Liver (tissue), 9 donors: ENCODE results near the gene CCR9. TPM values are rescaled to one million over a fixed set of nuclear protein-coding genes. Genes with fewer than 3 reads are reported as not detected.

Experiments
- DNase-seq: peaks from one replicate; pipeline ENCODE4 v3.0.0-alpha.2; 2017; ENCODE audit warnings: low spot score
- H3K27ac ChIP-seq, 2 donors: one replicate each; pipeline ENCODE4 v1.7.0; 2013; ENCODE audit warnings: inconsistent platforms in 2 of 2, low read length in 2 of 2, control low read depth in 1 of 2, low read depth in 1 of 2, mild to moderate bottlenecking in 1 of 2
- H3K27me3 ChIP-seq, 4 donors: one replicate each; pipeline versions ENCODE4 v1.6.1 to v1.7.0; 2013; ENCODE audit warnings: low read length in 3 of 4, inconsistent platforms in 1 of 4, mild to moderate bottlenecking in 1 of 4, moderate library complexity in 1 of 4; ENCODE audit not compliant: control insufficient read depth in 4 of 4, insufficient read depth in 4 of 4
- H3K36me3 ChIP-seq, 4 donors: one replicate each; pipeline versions ENCODE4 v1.6.1 to v1.7.0; 2013; ENCODE audit warnings: low read length in 3 of 4, mild to moderate bottlenecking in 3 of 4, low read depth in 1 of 4, moderate library complexity in 1 of 4; ENCODE audit not compliant: control insufficient read depth in 4 of 4, insufficient read depth in 3 of 4
- H3K4me1 ChIP-seq, 4 donors: one replicate each; pipeline versions ENCODE4 v1.6.1 to v1.7.0; 2013; ENCODE audit warnings: low read length in 3 of 4, mild to moderate bottlenecking in 3 of 4, moderate library complexity in 1 of 4; ENCODE audit not compliant: control insufficient read depth in 4 of 4, insufficient read depth in 4 of 4
- H3K4me3 ChIP-seq, 3 donors: one replicate each; pipeline versions ENCODE4 v1.6.1 to v1.7.0; 2013; ENCODE audit warnings: low read length in 3 of 3, control low read depth in 1 of 3, low read depth in 1 of 3, mild to moderate bottlenecking in 1 of 3
- H3K9ac ChIP-seq, 2 donors: one replicate each; pipeline ENCODE4 v1.7.0; 2013; ENCODE audit warnings: low read length in 2 of 2, mild to moderate bottlenecking in 2 of 2, moderate library complexity in 2 of 2, control low read depth in 1 of 2, low read depth in 1 of 2
- H3K9me3 ChIP-seq, 4 donors: one replicate each; pipeline versions ENCODE4 v1.6.1 to v1.7.0; 2013; ENCODE audit warnings: low read length in 3 of 4; ENCODE audit not compliant: control insufficient read depth in 4 of 4
- ATF3 ChIP-seq: IDR thresholded peaks from 2 replicates; pipeline ENCODE4 v1.6.1; 2016; ENCODE audit warnings: antibody characterized with exemption
- EGR1 ChIP-seq, 2 donors: IDR thresholded peaks; 2 replicates each; pipeline ENCODE4 v1.6.1; 2016 to 2018; ENCODE audit warnings: antibody characterized with exemption in 2 of 2, low read depth in 2 of 2
- FOXA1 ChIP-seq: IDR thresholded peaks from 2 replicates; pipeline ENCODE4 v1.6.1; 2016; ENCODE audit warnings: antibody characterized with exemption
- FOXA2 ChIP-seq: IDR thresholded peaks from 2 replicates; pipeline ENCODE4 v1.6.1; 2016; ENCODE audit warnings: antibody characterized with exemption
- GABPA ChIP-seq, 2 donors: IDR thresholded peaks in 1 of 2; conservative IDR thresholded peaks in 1 of 2; 2 replicates each; pipeline ENCODE4 v1.6.1; 2016; ENCODE audit warnings: antibody characterized with exemption in 2 of 2, mild to moderate bottlenecking in 1 of 2, moderate library complexity in 1 of 2
- HNF4A ChIP-seq, 2 donors: conservative IDR thresholded peaks; 2 replicates each; pipeline ENCODE4 v1.6.1; 2016; ENCODE audit warnings: antibody characterized with exemption in 2 of 2, mild to moderate bottlenecking in 2 of 2
- HNF4G ChIP-seq: IDR thresholded peaks from 2 replicates; pipeline ENCODE4 v1.6.1; 2016; ENCODE audit warnings: antibody characterized with exemption
- JUND ChIP-seq, 2 donors: IDR thresholded peaks; 2 replicates each; pipeline ENCODE4 v1.6.1; 2016; ENCODE audit warnings: antibody characterized with exemption in 2 of 2
- MAX ChIP-seq: IDR thresholded peaks from 2 replicates; pipeline ENCODE4 v1.6.1; 2016; ENCODE audit warnings: antibody characterized with exemption
- NR2F2 ChIP-seq: IDR thresholded peaks from 2 replicates; pipeline ENCODE4 v1.6.1; 2016; ENCODE audit warnings: antibody characterized with exemption
- RAD21 ChIP-seq, 2 donors: IDR thresholded peaks; 2 replicates each; pipeline ENCODE4 v1.6.1; 2016; ENCODE audit warnings: antibody characterized with exemption in 2 of 2, mild to moderate bottlenecking in 2 of 2
- REST ChIP-seq: IDR thresholded peaks from 2 replicates; pipeline ENCODE4 v1.6.1; 2016; ENCODE audit warnings: antibody characterized with exemption, mild to moderate bottlenecking
- SP1 ChIP-seq: IDR thresholded peaks from 2 replicates; pipeline ENCODE4 v1.6.1; 2018; ENCODE audit warnings: antibody characterized with exemption, mild to moderate bottlenecking
- TAF1 ChIP-seq: conservative IDR thresholded peaks from 2 replicates; pipeline ENCODE4 v1.6.1; 2016; ENCODE audit warnings: antibody characterized with exemption, mild to moderate bottlenecking
- YY1 ChIP-seq: IDR thresholded peaks from 2 replicates; pipeline ENCODE4 v1.6.1; 2016; ENCODE audit warnings: antibody characterized with exemption, mild to moderate bottlenecking
- ZBTB33 ChIP-seq: IDR thresholded peaks from 2 replicates; pipeline ENCODE4 v1.6.1; 2016; ENCODE audit warnings: antibody characterized with exemption
- WGBS: extraction: QIAGEN DNeasy Blood & Tissue Kit; methylation state at CpG from one replicate; pipeline ENCODE4 v1.1.7; 2013; 5-methylcytosine and 5-hydroxymethylcytosine counted together
- polyA plus RNA-seq, 2 donors: library from polyadenylated mRNA; stranded (reverse) in 1 of 2; unstranded in 1 of 2; fragments of 200-250 nt in 1 of 2; fragments of >200 nt in 1 of 2; fragmentation: Nextera tagmentation in 1 of 2; extraction: Ambion mirVana in 1 of 2; gene quantifications; one replicate each; pipeline versions ENCODE4 v1.2.1 to v1.2.3, GENCODE V29; 2013 to 2015
- total RNA-seq, 2 donors: library from RNA; depleted of rRNA; stranded (reverse); fragments of >200 nt; gene quantifications; one replicate each; pipeline ENCODE4 v1.2.3, GENCODE V29; 2014
- donor health status: healthy.
- donor health status: healthy.
- donor health status: healthy.
- donor health status: healthy.
- donor health status: healthy.

CCR9 gene
- total and polyA plus RNA-seq, 4 donors = 0.28 TPM; not detected in 3

GRCh38 chr3:45872569-45872968 lies 13.8 kb upstream of the CCR9 start:
- Histone ChIP-seq H3K4me1 (no peaks in the 10 kb centered on the region), H3K36me3 (no peaks in the 10 kb centered on the region), H3K27me3 (no peaks in the 10 kb centered on the region), H3K27ac (no peak overlapping the region), H3K9me3 (no peaks in the 10 kb centered on the region), H3K9ac (no peak overlapping the region), H3K4me3 (no peak overlapping the region)
- WGBS = 78% methylated on average over 2 of the region's 2 CpGs
- no peak for TF ChIP-seq HNF4G
- DNase-seq = no peak

DNA sequence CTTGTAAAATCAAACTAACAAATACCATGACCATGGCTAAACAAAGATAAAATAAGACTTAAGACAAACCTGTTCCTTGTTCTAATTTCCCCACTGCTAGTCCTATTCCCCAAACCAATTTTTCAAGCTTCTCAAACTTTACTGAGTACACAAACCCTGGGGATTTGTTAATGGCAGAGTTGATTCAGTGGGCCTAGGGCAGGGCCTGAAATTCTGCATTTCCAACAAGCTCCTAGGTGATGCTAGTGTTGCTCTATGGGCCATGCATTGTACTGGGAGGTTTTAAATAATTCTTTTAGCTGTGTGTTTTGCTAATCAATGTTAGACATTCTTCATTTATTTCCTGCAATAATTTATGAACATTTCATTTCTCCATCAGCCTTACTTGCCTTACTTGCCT lies 13.3 kb upstream of the CCR9 start:
- Histone ChIP-seq H3K9me3 (no peaks in the 10 kb centered on the region), H3K4me1 (no peaks in the 10 kb centered on the region), H3K36me3 (no peaks in the 10 kb centered on the region), H3K27me3 (no peaks in the 10 kb centered on the region), H3K4me3 (no peak overlapping the region), H3K9ac (no peak overlapping the region), H3K27ac (no peak overlapping the region)
- TF ChIP-seq TAF1 (no peak), REST (no peak), FOXA2 (no peak), ZBTB33 (no peak), RAD21 (IDR thresholded peaks at IDR 0.05) (no peak), JUND (IDR thresholded peaks at IDR 0.05) (no peak), GABPA (IDR thresholded peaks at IDR 0.05 in 1 of 2, conservative IDR thresholded peaks at IDR 0.05 in 1 of 2) (no peak), HNF4G (no peak), YY1 (no peak), SP1 (no peak), FOXA1 (no peak), MAX (no peak), HNF4A (conservative IDR thresholded peaks at IDR 0.05) (no peak), NR2F2 (no peak), EGR1 (IDR thresholded peaks at IDR 0.05; ENCODE audit: low read depth in 2 of 2) (no peak)
- DNase-seq = no peak

GRCh38 chr3:45873638-45874037 lies 12.7 kb upstream of the CCR9 start:
- Histone ChIP-seq H3K36me3 (no peaks in the 10 kb centered on the region), H3K4me3 (no peak overlapping the region), H3K9me3 (no peaks in the 10 kb centered on the region), H3K4me1 (no peaks in the 10 kb centered on the region), H3K9ac (no peak overlapping the region), H3K27ac (no peak overlapping the region), H3K27me3 (no peaks in the 10 kb centered on the region)
- TF ChIP-seq EGR1 (IDR thresholded peaks at IDR 0.05; ENCODE audit: low read depth in 2 of 2) (no peak), ATF3 (no peak), YY1 (no peak), HNF4A (conservative IDR thresholded peaks at IDR 0.05) (no peak)
- WGBS = 93% methylated on average over 4 of the region's 4 CpGs
- no peak for DNase-seq
